HG03520 (cell line): ENCODE results near the gene ZNF236.

ENCODE experiments used
- ATAC-seq: cut with Tn5 transposase; IDR thresholded peaks from one replicate; pipeline ENCODE4 v1.9.1; 2021; ENCODE audit warnings: mild to moderate bottlenecking, moderate library complexity; ENCODE audit not compliant: unreplicated experiment

The ZNF236 gene

DNA sequence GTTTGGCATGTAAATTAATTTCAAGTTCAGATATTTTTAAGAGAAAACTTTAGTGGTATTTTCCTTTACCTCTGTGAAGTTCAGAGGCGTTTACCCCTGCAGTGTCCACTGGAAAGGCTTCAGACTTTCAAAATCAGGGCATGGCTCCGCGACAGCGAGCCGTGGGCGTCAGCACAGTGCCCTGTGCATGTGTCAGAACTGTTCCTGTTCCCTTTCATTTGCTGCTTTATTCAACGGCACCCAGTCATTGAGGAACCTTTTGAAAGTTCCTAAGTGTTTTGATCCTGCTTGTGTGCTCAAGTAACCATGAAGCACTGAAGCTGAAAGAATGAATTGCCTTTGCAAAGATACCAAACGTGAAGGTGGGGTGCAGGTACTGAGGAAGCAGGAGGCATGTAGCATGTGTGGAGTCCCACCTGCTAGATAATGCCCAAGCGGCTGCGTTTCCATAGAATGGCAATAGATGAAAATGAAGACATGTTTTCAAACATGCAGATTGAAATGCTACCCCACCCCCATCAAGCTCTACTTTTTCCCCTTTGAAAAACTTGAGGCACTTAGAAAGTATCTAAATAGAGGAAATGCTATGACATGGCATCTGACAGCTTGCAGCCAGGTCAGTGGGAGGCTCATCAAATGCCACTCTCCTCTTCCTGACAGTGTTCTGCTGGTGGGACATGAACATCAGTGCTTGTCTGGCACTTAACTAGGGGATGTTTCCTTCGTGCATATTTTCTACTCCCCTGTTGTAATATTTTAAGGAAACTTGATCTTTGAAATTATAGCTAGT is 148.6 kb downstream of the ZNF236 start:
- no peak for ATAC-seq

DNA sequence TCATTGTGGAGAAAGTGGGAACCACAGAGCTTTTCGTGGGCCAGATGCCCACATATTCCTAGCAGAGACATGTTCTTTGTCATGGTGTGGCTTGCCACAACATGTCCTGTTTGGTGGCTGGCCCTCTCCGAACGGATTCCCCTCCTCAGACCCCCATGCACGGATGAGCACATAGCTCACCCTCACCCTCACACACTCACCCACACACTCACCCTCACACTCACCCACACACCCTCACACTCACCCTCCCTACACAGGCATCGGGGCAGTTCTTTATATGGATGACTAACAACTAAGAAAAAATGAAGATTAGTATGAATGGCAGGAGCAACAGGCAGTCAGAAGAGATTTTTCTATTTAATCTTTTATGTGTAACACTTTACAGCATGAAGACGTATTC is 149.9 kb downstream of the ZNF236 start:
- ATAC-seq: no peak

DNA sequence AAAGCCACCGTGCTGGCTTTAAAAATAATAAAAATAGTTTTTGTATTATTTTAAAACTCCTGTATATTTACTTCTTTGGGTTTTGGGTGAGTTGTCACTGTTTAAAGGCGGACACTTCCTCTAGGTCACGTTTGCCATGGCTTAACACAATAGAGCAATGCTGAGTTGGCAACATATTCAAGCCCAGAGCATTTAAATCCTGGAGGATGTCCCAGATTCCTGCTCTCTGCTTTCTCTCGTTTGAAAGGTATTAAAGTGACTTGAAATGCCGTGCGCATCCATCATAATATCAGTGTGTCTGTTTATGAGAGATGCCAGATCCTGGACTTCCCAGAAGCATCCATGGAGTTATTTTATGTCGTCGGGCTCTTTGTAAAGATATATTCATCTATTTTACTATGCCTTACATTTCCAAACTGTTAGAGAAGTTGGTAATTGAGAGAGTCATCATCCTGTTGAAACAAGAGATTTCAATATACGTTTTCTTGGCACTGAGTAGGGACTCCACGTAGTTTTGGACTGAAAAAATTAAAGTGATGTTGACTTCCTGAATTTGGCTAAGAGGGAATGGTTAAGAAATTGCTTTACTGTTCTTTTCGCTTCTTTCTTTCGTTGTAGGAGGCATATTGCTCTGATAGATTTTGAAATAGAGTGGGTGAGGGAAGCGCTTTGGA is 150.6 kb downstream of the ZNF236 start:
- ATAC-seq: no peak

DNA sequence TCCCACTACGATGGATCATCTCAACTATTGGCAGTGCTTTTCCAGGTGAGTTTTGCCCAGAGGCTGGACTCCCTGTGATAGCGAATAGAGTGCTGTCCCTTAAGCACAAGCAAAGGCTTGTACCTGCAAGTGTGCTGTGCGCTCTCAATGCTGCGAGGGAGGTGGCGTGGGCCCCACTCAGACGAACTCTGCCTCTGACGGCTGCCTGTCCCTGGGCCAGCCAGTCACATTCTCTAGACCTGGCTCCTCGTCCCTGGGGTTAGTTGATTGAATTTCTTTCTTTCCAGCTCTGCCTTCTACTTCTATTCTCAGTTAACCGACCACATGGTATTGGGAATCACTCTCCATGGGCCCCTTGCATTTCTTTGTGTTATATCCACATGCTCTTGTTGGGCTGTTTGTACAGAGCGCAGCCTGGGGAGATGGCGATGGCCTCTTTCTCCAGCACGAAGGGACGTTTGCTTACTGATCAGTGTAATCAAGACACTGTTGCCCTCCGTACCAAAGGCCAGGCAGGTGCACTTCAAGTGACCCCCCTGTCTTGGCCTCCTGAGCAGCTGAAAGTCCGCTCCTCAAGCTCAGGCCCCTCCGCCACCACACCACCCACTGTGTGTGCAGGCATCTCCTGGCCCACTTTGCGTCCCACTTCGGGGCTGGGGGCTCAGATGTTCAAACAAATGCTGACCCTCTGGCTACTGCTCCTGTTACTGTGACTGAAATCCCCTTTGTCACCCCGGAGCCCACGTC is 151.3 kb downstream of the ZNF236 start:
- no peak for ATAC-seq

DNA sequence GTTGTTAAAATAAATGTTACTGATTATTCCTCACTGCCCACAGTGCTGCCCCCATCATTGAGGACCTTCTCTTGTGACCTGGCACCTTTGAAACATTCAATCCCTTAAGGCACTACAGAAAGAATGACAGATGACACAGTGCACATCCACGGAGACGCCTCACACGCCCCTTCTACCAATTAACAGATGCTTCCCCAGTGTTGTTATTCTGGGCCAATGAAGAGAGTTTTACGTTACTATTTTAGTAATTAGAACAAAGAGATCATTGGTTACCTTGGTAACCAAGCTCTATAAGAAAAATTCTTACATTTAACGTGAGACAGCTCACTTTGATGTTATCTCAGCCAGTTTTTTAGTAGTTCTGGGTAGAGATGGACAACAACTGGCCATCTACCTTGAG is 152.0 kb downstream of the ZNF236 start:
- no peak for ATAC-seq

DNA sequence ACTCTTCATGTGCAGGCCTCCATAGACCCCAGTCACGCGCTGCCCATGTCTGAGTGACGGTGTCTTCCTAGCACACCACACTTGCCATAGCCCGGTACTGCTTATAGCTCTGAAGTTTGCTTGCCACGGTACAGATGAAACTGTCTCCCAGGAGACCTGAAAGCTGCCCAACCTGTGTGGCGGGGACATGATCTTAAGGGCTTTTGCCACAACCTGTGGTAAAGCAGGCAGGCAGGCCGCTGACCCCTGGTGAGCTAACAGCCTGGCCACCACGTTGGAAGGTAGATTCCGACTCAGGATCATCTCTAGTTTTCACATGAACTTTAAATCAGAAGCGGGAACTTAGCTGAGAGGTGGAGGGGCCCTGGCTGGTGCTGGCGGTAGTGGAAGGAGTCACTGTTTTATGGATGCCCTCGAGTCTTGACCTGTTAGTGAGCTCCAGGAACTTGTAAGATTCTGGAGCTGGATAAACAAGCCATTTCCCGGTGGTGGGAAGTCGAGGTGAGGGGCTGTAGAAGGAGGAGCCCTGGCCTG is 153.3 kb downstream of the ZNF236 start:
- no peak for ATAC-seq

DNA sequence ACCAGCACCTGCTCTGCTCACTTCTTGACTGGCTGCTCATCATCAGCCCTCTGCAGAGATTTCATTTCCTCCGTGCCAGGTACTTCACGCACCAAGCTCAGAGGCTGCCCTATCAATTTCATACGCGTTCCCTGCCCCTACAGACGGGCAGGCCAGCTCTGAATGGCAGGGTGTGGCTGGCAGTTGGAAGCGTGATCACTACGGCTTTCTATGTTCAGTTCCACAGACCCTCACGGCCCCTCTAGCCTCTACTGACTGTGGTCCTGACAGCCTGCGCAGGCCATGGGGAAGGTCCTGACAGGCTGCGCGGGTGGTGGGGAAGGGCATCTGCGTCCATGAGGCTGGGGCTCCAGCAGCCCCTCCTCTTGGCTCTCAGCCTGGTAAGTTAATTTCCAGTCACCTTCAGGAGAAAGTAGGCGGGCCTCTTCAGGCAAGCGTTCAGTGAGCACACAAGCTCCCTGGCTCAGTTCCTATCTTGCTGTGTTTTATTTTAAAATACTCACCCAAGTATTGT is 154.8 kb downstream of the ZNF236 start:
- no peak for ATAC-seq

DNA sequence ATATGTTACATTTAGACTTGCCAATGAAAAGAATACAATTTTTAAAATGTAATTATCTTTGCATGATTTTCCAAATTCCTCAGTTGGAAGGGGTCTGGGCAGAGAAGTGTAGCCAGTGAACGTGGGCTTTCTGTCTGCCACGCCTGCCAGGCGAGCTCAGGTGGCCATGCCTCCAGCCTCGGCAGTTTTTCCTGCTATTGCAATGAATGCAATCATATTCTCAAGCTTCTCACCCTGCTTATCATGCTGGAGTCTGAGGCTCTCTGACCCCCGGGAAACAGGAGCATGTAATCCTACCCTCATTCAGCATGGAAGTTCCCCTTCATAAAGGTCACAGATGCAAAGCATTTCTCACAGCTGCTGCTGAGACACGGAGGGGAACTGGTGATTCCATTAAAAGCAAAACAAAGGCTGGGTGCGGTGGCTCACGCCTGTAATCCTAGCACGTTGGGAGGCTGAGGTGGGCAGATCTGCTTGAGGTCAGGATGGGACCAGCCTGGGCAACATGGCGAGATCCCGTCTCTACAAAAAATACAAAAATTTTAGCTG is 155.4 kb downstream of the ZNF236 start:
- ATAC-seq: no peak

DNA sequence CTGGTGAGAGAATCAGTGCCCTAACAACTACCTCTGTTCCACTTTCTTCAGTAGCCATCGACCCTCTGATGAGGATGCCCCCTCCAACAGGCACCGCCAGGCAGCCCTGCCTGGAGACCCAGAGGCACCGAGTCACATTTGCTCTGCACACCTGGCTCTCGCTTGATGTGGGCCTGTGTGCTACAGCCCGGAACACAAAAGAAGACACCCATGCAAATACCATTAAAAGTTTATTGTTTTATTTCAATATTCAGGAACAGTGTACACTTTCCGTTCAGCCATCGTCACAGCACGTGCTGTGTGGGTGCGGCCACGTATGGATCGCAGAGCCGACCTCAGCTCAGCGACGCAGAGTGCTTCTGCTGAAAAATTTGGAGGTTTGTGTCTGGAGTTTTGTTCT is 156.3 kb downstream of the ZNF236 start:
- ATAC-seq: no peak

DNA sequence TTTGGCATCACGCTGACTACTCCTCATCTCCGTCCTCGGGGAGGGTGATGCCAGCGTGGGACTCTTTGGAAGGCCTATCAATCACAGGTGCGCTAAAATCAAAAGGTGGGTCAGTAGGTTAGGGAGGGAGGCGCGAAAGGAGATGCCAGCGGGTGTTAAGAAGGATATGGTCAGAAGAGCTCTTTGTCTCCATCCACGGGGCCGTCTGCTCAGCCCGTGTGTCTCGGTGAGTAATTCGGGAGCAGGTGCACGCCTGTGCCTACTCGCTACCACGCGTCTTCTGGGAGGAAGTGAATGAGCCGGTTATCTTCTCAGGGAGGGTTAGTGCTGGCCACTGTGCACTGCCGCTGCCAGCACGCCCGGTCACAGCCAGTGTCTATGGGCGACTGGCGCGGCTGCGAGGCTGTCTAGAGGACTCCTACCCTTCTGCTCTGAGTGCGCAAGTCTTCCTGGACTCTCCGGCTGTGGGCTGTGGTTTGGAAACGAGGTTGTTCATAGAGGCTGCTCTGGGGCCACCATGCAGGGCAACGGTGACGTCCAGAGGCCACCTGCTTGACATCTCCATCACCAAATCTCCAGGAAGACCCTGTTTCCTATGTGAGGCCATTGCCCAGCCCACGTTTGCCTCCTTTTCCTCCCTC is 156.9 kb downstream of the ZNF236 start:
- ATAC-seq: no peak

DNA sequence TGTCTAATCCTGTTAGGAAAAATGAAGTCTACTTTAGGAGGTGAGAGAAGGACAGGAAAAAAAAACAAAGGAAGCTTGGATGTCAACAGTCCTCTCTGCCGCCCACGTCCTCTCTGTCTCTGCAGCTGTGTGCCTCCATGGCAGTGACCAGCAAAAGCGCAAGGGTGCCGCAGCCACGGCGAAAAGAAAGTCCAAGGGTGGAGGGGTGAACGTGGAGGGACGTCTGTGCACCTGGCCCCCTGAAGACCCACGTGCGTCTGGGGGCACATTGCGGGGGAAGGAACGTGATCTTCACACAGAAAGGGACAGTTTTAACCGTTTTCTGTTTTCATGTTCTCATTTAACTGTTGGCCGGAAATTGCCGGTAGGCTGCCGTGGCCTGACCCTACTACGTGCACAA is 157.5 kb downstream of the ZNF236 start:
- no peak for ATAC-seq

DNA sequence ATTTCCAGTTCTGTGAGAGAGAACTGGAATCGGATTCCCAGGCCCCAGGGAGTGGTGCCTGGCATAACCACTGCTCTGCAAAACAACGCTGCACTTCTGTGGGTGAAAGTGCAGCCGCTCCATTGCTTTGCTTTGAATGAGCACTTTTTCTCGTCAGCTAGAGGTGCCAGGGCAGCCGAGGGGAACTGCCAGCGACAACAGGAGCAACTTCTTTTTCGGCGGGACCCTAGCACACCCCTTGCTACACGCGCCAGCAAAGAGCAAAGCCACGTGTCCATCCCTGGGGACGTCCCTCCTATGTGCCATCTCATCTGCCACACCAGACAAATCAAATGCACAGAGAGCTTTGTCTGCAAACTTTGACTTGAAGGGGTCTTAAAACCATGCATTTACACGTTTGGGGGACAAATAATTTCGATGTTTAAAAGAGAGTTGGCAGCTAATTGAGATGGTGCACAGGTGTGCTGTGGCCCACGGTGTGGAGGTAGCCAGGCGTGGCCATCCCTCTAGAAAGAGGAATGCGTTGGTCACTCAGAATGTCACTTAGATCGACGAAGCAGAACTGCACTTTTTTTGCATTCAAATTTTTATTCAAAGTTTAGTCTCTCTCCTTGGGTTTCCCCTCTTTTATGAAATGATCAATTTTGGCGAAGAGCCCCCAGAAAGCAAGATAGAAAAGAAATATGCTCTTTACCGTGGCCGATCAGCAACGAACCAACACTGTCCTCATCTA is 158.5 kb downstream of the ZNF236 start:
- ATAC-seq: peak; percentile 17

DNA sequence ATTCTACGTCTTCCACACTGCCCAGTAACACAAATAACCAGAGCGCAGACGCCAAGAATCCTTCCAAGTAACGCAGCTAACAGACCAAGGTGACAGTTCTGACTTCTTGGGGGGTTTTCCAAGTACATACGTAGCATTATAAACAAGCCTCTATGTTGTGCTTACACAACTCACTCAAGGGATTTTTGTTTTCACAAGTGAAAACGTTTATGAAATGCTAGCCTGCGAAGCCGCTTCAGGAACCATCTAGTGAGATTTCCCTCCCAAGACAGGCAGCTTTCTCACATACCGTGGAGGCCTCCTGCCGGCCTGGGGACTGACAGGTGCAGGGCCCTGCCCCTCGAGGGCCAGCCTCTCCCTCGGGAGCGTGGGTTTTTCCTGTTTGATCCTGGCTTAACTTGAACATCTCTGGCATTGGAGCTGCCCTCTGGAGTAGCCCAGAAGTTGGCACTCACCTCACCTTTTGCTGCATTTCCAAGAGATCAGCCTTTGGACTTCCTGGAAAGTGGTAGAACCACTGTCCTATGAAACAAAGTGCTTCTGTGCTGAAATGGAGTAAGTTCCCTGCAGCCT is 159.1 kb downstream of the ZNF236 start:
- ATAC-seq: peak; percentile 38

DNA sequence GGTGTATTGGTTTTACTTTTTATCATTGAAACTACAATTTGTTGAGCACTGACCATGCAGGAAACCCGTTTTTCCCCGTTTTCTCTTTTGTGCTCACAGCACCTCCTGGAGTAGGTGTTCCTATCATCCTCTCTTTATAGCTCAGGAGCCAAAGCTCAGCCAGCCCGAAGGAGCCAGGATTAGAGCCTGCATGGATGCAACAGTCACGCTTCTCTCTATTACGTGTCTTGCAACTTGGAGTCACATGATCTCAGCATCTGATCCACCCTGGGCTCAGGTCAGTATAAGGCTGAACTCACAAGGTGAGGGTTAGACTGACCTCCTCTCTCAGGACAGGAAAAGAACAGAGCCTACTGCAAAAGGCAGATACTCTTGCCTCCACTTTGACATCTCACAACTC is 159.7 kb downstream of the ZNF236 start:
- ATAC-seq: no peak

DNA sequence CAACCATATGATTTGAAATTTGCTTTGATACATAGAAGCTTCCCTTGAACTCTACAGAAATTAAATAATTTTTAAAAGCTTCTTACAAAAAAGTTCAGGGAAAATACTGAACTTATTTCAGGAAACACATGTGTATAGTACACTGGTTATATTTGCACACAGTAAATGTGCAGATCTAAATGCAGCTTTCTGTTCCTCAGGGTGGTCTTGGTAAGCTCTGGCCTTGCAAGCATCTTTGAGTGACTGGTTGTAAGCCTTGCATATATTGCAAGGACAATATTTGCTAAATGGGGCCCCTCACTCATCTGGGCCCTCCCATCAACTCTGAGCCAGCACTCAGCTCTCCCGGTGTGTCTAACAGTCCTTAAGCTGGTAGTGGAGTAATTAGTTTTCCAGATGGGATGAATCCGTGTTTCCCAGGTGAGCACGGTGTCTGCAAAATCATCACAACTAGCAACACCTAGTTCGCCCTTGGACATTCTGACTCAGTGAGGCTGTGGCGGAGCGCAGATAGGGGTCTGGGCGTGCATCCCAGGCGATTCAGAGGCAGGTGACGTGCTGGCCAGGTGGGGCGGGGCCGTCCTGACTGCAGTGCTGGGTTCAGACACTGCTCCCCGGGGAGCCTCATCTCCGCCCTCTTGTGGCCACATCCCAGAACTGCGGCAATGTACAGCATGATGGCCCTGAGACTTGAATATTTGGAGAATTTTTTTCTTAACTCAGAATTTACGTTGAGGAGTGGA is 160.7 kb downstream of the ZNF236 start:
- peak; percentile 73 for ATAC-seq

DNA sequence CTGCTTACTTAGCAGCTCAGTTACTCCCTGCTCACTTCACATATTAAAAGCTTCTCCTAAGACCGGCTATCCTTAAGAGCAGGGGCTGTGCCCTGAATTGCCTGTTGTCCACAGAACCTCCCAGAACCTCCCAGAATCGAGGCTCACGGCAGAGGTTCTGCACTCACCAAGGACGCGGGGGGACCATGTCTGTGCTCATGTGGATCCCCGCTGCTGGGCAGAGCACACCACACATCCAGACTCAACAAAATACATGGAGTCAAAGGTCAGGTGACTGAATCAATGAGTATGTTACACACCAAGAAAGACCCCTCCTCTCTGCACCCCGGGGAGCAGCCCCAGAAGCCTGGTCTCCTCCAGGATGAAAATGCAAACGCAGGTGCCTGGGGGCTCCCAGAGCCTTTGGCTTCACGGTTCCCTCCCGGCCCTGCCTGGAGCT is 161.3 kb downstream of the ZNF236 start:
- ATAC-seq: no peak

DNA sequence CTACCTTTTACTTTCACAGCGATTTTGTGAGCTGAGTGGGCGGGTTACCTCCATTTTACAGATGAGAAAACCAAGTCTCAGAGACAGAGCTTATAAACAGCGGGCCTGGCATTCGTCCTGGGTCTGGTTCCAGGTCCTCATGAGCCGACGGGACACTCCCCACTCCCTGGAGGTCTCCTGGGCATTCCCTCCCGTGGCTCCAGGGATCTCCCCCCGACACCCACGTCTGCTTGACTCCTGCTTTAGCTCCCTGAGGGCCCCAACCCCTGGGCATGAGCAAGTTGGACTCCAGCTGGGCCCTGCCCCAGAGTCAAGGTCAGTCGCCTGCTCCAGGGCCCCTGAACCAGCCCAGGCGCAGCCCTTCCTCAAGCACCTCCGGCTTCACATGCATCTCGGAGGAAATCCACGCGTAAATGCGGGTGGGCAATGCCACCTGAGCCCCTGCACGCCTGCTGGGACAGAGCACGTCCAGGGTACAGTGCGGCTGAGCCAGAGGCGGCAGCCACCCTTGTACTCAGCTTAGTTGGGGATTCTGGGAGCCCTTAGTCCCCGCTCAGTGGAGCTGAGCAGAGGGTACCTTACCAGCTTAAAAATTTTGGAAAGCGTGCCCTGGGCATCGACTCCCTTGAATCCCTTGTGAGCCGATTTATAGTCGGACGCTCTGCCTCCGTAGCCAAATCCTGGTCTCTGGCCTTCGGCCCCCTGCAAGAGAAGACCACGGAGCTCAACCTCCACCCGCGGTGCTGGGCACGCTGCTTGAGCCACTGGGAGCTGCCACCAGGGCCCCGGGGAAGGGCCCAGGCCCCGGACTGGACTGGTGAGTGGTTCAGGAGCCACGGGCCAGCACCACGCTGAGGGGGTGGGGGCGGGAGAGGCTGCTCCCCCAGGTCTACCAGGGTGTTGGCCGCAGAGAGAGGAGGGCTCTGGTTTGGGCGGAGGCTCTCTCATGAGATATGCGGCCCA is 162.1 kb downstream of the ZNF236 start:
- ATAC-seq: no peak
